H1 (cell line): ENCODE measurements around the gene TM9SF2. TPM values are rescaled to one million over a fixed set of nuclear protein-coding genes. Genes with fewer than 3 reads are reported as not detected.
A peak's percentile ranks its signal among the peaks of the same experiment; 100 is the strongest.

ENCODE experiments used
- CTCF ChIA-PET: fragments of 300-600 bp; sonication (Branson Sonifier 250); formaldehyde crosslinking; loops from one replicate; lab custom pipeline; 2021; ENCODE audit not compliant: partially characterized antibody; lab: Charles Lee
- POLR2A ChIA-PET: fragments of 300-600 bp; sonication (Branson Sonifier 250); formaldehyde crosslinking; loops from one replicate; lab custom pipeline; 2021; ENCODE audit warnings: inconsistent platforms; ENCODE audit not compliant: partially characterized antibody; lab: Charles Lee
- DNase-seq, 2 experiments: peaks; one replicate each; pipeline versions ENCODE4 v3.0.0 to v3.0.0-alpha.2; 2010 to 2022; ENCODE audit warnings: low spot score in 2 of 2, low read depth in 1 of 2, mixed read lengths in 1 of 2
- FAIRE-seq: peaks from 2 replicates; lab custom pipeline; 2011; peaks lifted over from hg19 to GRCh38; lab: Jason Lieb, UNC
- H2AFZ ChIP-seq: 2 replicates; pipeline ENCODE4 v1.8.1; 2012; ENCODE audit warnings: low read length, inconsistent platforms
- H2AK5ac ChIP-seq: 2 replicates; pipeline ENCODE4 v1.6.1; 2013; ENCODE audit warnings: low read depth, low read length
- H2BK120ac ChIP-seq: replicated peaks from 2 replicates; pipeline ENCODE3; 2013; ENCODE audit warnings: low read depth, low read length, inconsistent platforms
- H2BK12ac ChIP-seq: 2 replicates; pipeline ENCODE4 v1.6.1; 2013; ENCODE audit warnings: low read depth, low read length
- H2BK15ac ChIP-seq: 2 replicates; pipeline ENCODE4 v1.6.1; 2013; ENCODE audit warnings: low read length
- H2BK20ac ChIP-seq: 2 replicates; pipeline ENCODE4 v1.6.1; 2013; ENCODE audit warnings: low read length
- H2BK5ac ChIP-seq: 2 replicates; pipeline ENCODE4 v1.6.1; 2013; ENCODE audit warnings: low read depth, low read length
- H3K14ac ChIP-seq: 2 replicates; pipeline ENCODE4 v1.6.1; 2013; ENCODE audit warnings: inconsistent platforms; ENCODE audit not compliant: insufficient read length
- H3K18ac ChIP-seq: 2 replicates; pipeline ENCODE4 v1.6.1; 2013; ENCODE audit warnings: low read length; ENCODE audit errors: extremely low read depth
- H3K23ac ChIP-seq: 2 replicates; pipeline ENCODE4 v1.6.1; 2013; ENCODE audit warnings: inconsistent platforms; ENCODE audit not compliant: insufficient read length
- H3K23me2 ChIP-seq: 2 replicates; pipeline ENCODE4 v1.6.1; 2013; ENCODE audit warnings: low read depth, low read length
- H3K27ac ChIP-seq: 2 replicates; pipeline ENCODE4 v1.6.1; 2011; ENCODE audit warnings: low read depth, low read length, inconsistent platforms
- H3K27me3 ChIP-seq, 4 experiments: replicated peaks in 1 of 4; 1 replicate in 1 of 4; 2 replicates in 3 of 4; pipeline versions ENCODE4 v1.6.1 to v1.8.1; 2011 to 2013; ENCODE audit warnings: low read length in 3 of 4, mild to moderate bottlenecking in 3 of 4, inconsistent platforms in 2 of 4, mixed read lengths in 2 of 4, moderate library complexity in 1 of 4; ENCODE audit not compliant: control insufficient read depth in 3 of 4, insufficient read depth in 3 of 4; ENCODE audit errors: extremely low read depth in 1 of 4
- H3K36me3 ChIP-seq, 4 experiments: 2 replicates each; pipeline versions ENCODE4 v1.6.1 to v1.8.1; 2011 to 2013; ENCODE audit warnings: mild to moderate bottlenecking in 4 of 4, low read length in 3 of 4, moderate library complexity in 2 of 4, control low read depth in 1 of 4, inconsistent platforms in 1 of 4; ENCODE audit not compliant: insufficient read depth in 4 of 4, control insufficient read depth in 2 of 4
- H3K4ac ChIP-seq: replicated peaks from 2 replicates; pipeline ENCODE3; 2013; ENCODE audit warnings: low read length, low read depth, mixed read lengths, inconsistent platforms; ENCODE audit not compliant: insufficient read length
- H3K4me1 ChIP-seq, 4 experiments: replicated peaks in 1 of 4; 1 replicate in 1 of 4; 2 replicates in 3 of 4; pipeline versions ENCODE4 v1.6.1 to v1.8.1; 2011 to 2013; ENCODE audit warnings: low read length in 3 of 4, inconsistent platforms in 2 of 4, mixed read lengths in 1 of 4; ENCODE audit not compliant: insufficient read depth in 4 of 4, control insufficient read depth in 3 of 4
- H3K4me2 ChIP-seq, 2 experiments: 2 replicates each; pipeline versions ENCODE4 v1.6.1 to v1.8.1; 2011 to 2013; ENCODE audit warnings: low read depth in 2 of 2, low read length in 2 of 2, control low read depth in 1 of 2, inconsistent platforms in 1 of 2, mild to moderate bottlenecking in 1 of 2; ENCODE audit not compliant: insufficient read depth in 1 of 2
- H3K4me3 ChIP-seq, 4 experiments: fragments of 200-600, 300-600 bp in 1 of 4; sonication (generic), shearing (Covaris generic), sonication (Bioruptor Twin) in 1 of 4; 2 replicates each; pipeline versions ENCODE4 v1.5.1 to v1.8.1; 2011 to 2016; ENCODE audit warnings: low read length in 4 of 4, low read depth in 3 of 4, control low read depth in 2 of 4, inconsistent platforms in 2 of 4, mild to moderate bottlenecking in 2 of 4, mixed read lengths in 1 of 4, moderate library complexity in 1 of 4; ENCODE audit not compliant: insufficient read depth in 2 of 4; ENCODE audit errors: extremely low read depth in 1 of 4
- H3K56ac ChIP-seq: replicated peaks from 2 replicates; pipeline ENCODE3; 2013; ENCODE audit warnings: low read depth, mild to moderate bottlenecking, mixed read lengths, low read length, inconsistent platforms; ENCODE audit not compliant: insufficient read length
- H3K79me1 ChIP-seq: 2 replicates; pipeline ENCODE4 v1.6.1; 2013; ENCODE audit warnings: low read depth, low read length, control low read depth
- H3K79me2 ChIP-seq, 2 experiments: 2 replicates each; pipeline versions ENCODE4 v1.6.1 to v1.8.1; 2012 to 2013; ENCODE audit warnings: low read length in 2 of 2, mild to moderate bottlenecking in 2 of 2, inconsistent platforms in 1 of 2; ENCODE audit not compliant: insufficient read depth in 2 of 2, control insufficient read depth in 1 of 2
- H3K9ac ChIP-seq, 4 experiments: replicated peaks in 1 of 4; 1 replicate in 1 of 4; 2 replicates in 3 of 4; pipeline versions ENCODE4 v1.6.1 to v1.8.1; 2011 to 2013; ENCODE audit warnings: low read depth in 3 of 4, low read length in 3 of 4, control low read depth in 2 of 4, mild to moderate bottlenecking in 2 of 4, moderate library complexity in 2 of 4, inconsistent platforms in 1 of 4; ENCODE audit errors: extremely low read depth in 1 of 4
- H3K9me3 ChIP-seq, 2 experiments: 2 replicates each; pipeline versions ENCODE4 v1.6.1 to v1.8.1; 2012 to 2013; ENCODE audit warnings: mild to moderate bottlenecking in 2 of 2, moderate library complexity in 2 of 2, control low read depth in 1 of 2, inconsistent platforms in 1 of 2, low read depth in 1 of 2, low read length in 1 of 2, mixed read lengths in 1 of 2; ENCODE audit not compliant: insufficient read depth in 2 of 2
- H4K20me1 ChIP-seq, 2 experiments: replicated peaks in 1 of 2; 2 replicates each; pipeline versions ENCODE3 to v1.8.1; 2011 to 2013; ENCODE audit warnings: inconsistent platforms in 2 of 2, low read length in 2 of 2, mild to moderate bottlenecking in 1 of 2; ENCODE audit not compliant: insufficient read depth in 2 of 2, control insufficient read depth in 1 of 2
- H4K5ac ChIP-seq: 2 replicates; pipeline ENCODE4 v1.6.1; 2013; ENCODE audit warnings: low read length, low read depth, mixed read lengths, inconsistent platforms; ENCODE audit not compliant: insufficient read length
- H4K8ac ChIP-seq: 2 replicates; pipeline ENCODE4 v1.8.0; 2013; ENCODE audit warnings: mild to moderate bottlenecking, moderate library complexity, low read length, inconsistent platforms; ENCODE audit not compliant: insufficient read depth; ENCODE audit errors: extremely low read depth
- H4K91ac ChIP-seq: replicated peaks from 2 replicates; pipeline ENCODE3; 2013; ENCODE audit warnings: low read length, mixed read lengths, inconsistent platforms; ENCODE audit not compliant: insufficient read length
- ATF3 ChIP-seq: IDR thresholded peaks from 2 replicates; pipeline ENCODE4 v1.6.1; 2011; ENCODE audit warnings: low read depth, mild to moderate bottlenecking, low read length; ENCODE audit not compliant: insufficient read depth
- BCL11A ChIP-seq, 2 experiments: IDR thresholded peaks; one replicate each; pipeline ENCODE4 v1.6.1; 2011; ENCODE audit warnings: low read depth in 2 of 2, low read length in 2 of 2, mild to moderate bottlenecking in 2 of 2
- RAD21 ChIP-seq, 2 experiments: IDR thresholded peaks in 1 of 2; conservative IDR thresholded peaks in 1 of 2; 2 replicates each; pipeline ENCODE4 v1.6.1; 2011; ENCODE audit warnings: low read depth in 2 of 2, low read length in 2 of 2, improper control_type of control experiment in 1 of 2, inconsistent platforms in 1 of 2, mild to moderate bottlenecking in 1 of 2, moderate library complexity in 1 of 2
- RFX5 ChIP-seq: IDR thresholded peaks from 2 replicates; pipeline ENCODE4 v1.6.1; 2011; ENCODE audit warnings: low read depth, low read length, improper control_type of control experiment, borderline replicate concordance
- polyA plus RNA-seq, 7 experiments: library from polyadenylated mRNA; depleted of rRNA in 3 of 7; stranded (reverse) in 5 of 7; unstranded in 2 of 7; fragments of >200 nt in 5 of 7; fragments of 200-250 nt in 2 of 7; gene quantifications; 1 replicate in 5 of 7; 2 replicates in 1 of 7; 4 replicates in 1 of 7; pipeline versions ENCODE4 v1.2.1 to v1.2.3, GENCODE V29; 2011 to 2013; ENCODE audit warnings: missing spikeins in 2 of 7, mixed read lengths in 2 of 7
- total RNA-seq: library from RNA; stranded (reverse); fragmentation: NEBNext Ultra II Directional; extraction: Animal tissue kit (Norgen Biotek cat#: 25700); gene quantifications from 2 replicates; pipeline ENCODE4 v1.2.1, GENCODE V29; 2021

Gene TM9SF2
- total and polyA plus RNA-seq, 2 of the 8 experiments (the other 6 are each of a cell fraction or from before 2014, with no cell fraction given) = 68.0 to 101 TPM

- peaks cover 0 to 2% (median 0%) of the 10 kb centered on the region in 4 experiments; a peak in 1 of 7 replicates for H3K4me1 ChIP-seq
- ChIA-PET CTCF (interaction anchor here (0.6 to 3.5 kb wide), 11 partner anchors 10 to 475 kb away, joined by 3 to 13 read pairs (median 4); no protein-coding TSS in a partner anchor), POLR2A (no interaction called here)
- H3K18ac ChIP-seq = no peak overlapping the region
- no peak overlapping the region for H3K4me3 ChIP-seq
- peaks cover 0 to 20% (median 5%) of the 10 kb centered on the region in 4 experiments; a peak in 7 of 8 replicates for H3K36me3 ChIP-seq
- no peak overlapping the region for H2BK120ac ChIP-seq
- H4K20me1 ChIP-seq = peaks cover 2 to 3% of the 10 kb centered on the region in 2 experiments
- no peak overlapping the region for H2AFZ ChIP-seq
- H4K8ac ChIP-seq = no peak overlapping the region
- no peak overlapping the region for H2AK5ac ChIP-seq
- no peak overlapping the region for H2BK12ac ChIP-seq
- DNase-seq (no peak), FAIRE-seq (no peak)
- no peaks in the 10 kb centered on the region for H3K27me3 ChIP-seq
- no peak overlapping the region for H2BK5ac ChIP-seq
- no peak overlapping the region for H4K91ac ChIP-seq
- TF ChIP-seq RAD21 (IDR thresholded peaks at IDR 0.05 in 1 of 2, conservative IDR thresholded peaks at IDR 0.05 in 1 of 2; ENCODE audit: low read depth in 2 of 2, low read length in 2 of 2) (peak; percentile 28 to 33), BCL11A (IDR thresholded peaks at IDR 0.05; ENCODE audit: low read depth in 2 of 2, low read length in 2 of 2) (no peak), ATF3 (no peak), RFX5 (no peak)
- no peak overlapping the region for H3K14ac ChIP-seq
- H3K4me2 ChIP-seq = no peak overlapping the region
- no peak overlapping the region for H3K9ac ChIP-seq
- H3K56ac ChIP-seq = no peak overlapping the region
- no peak overlapping the region for H3K23ac ChIP-seq
- H2BK15ac ChIP-seq = no peak overlapping the region
- H3K9me3 ChIP-seq = no peaks in the 10 kb centered on the region
- peaks cover 3% of the 10 kb centered on the region for H3K79me1 ChIP-seq
- H3K79me2 ChIP-seq = no peaks in the 10 kb centered on the region
- no peak overlapping the region for H4K5ac ChIP-seq
- no peak overlapping the region for H3K27ac ChIP-seq
- no peak overlapping the region for H2BK20ac ChIP-seq
- H3K23me2 ChIP-seq = no peaks in the 10 kb centered on the region
- H3K4ac ChIP-seq = no peak overlapping the region
These were observed 27.3 kb downstream of the TM9SF2 start for GRCh38 chr13:99528547-99528946.
